Breast epithelium (tissue), 3 donors: ENCODE data around the gene RPS24.

ENCODE experiments used
- POLR2A ChIP-seq: fragments of 450-650 bp; IDR thresholded peaks from one replicate; pipeline ENCODE4 v1.6.1; 2016; ENCODE audit warnings: antibody characterized with exemption, mild to moderate bottlenecking, moderate library complexity
- POLR2AphosphoS5 ChIP-seq, 3 donors: sonication (generic); formaldehyde crosslinking; IDR thresholded peaks; one replicate each; pipeline ENCODE4 v1.6.1; 2017; ENCODE audit warnings: antibody characterized with exemption in 3 of 3
- TF ChIP-seq, protein P1 (sequence below), 3 donors: fragments of 450-650 bp; IDR thresholded peaks; one replicate each; pipeline ENCODE4 v1.5.1; 2016 to 2017; ENCODE audit warnings: antibody characterized with exemption in 3 of 3, mild to moderate bottlenecking in 3 of 3, moderate library complexity in 3 of 3

DNA sequence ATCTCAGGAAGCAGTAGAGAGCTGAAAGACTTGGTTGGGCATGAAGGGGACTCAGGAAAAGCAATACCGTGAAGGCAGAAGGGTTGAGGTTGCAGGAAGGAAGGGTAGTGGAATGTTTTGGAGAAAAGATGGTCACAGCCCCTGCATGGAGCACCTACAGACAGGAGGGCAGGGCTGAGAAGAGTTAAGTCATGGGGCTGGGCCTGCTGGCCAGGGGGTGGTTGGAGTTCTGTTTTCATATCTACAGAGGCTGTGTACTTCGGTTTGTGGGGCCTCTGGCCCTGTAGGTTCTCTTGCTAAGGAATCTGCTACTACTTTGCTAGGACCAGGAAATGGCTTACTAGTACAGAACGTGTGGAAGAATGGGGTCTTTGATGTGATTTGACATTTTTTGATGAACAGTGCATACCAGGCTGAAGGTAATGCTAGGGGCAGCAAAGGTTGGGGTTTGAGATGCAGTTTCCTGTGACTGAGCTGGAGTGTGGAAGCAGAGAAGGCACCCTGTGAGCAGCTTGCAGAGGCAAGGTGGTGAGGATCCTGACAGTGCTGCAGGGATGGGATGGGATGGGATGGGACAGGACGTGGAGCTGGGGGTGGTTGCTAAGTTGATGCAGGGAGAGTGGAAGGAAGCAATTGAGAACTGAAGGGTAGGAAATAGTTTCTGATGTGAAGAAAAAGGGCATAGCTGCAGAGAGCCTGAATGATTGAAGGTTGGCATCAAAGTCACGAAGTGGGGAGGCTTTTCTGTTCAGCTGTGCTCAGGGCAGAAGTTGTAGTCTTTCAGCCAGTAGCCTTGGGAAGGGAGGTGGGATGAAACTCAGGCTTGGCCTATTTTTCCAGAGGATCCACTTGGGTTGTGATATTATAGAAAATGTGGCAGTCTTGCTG is 7.8 kb downstream of the RPS24 start:
- TF ChIP-seq, protein P1, sequence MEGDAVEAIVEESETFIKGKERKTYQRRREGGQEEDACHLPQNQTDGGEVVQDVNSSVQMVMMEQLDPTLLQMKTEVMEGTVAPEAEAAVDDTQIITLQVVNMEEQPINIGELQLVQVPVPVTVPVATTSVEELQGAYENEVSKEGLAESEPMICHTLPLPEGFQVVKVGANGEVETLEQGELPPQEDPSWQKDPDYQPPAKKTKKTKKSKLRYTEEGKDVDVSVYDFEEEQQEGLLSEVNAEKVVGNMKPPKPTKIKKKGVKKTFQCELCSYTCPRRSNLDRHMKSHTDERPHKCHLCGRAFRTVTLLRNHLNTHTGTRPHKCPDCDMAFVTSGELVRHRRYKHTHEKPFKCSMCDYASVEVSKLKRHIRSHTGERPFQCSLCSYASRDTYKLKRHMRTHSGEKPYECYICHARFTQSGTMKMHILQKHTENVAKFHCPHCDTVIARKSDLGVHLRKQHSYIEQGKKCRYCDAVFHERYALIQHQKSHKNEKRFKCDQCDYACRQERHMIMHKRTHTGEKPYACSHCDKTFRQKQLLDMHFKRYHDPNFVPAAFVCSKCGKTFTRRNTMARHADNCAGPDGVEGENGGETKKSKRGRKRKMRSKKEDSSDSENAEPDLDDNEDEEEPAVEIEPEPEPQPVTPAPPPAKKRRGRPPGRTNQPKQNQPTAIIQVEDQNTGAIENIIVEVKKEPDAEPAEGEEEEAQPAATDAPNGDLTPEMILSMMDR (IDR thresholded peaks at IDR 0.05) = no peak
- no peak for TF ChIP-seq POLR2A
- no peak for TF ChIP-seq POLR2AphosphoS5 (IDR thresholded peaks at IDR 0.05)
